BJ (cell line): ENCODE data around the gene ZNF816. TPM values are rescaled to one million over a fixed set of nuclear protein-coding genes. Genes with fewer than 3 reads are reported as not detected.
"Not testable (repeated sequence)": the region's sequence is repeated elsewhere in the genome, so short reads cannot be mapped to it uniquely, and the experiment has no call there.

ENCODE experiments used
- CTCF ChIA-PET: fragments of 350-600 bp; formaldehyde crosslinking; extraction: SDS; loops from one replicate; lab custom pipeline; 2021; ENCODE audit warnings: antibody characterized with exemption, inconsistent platforms; lab: Yijun Ruan, JAX
- POLR2A ChIA-PET: fragments of 300-600 bp; sonication (Branson Sonifier 250); formaldehyde crosslinking; extraction: SDS; loops from one replicate; lab custom pipeline; 2021; ENCODE audit warnings: antibody characterized with exemption; lab: Charles Lee
- DNase-seq: peaks from one replicate; pipeline ENCODE4 v3.0.0-alpha.2; 2011; ENCODE audit warnings: low read depth
- H3K27me3 ChIP-seq: 2 replicates; pipeline ENCODE4 v1.6.0; 2011; ENCODE audit warnings: low read length; ENCODE audit not compliant: control insufficient read depth, insufficient read depth
- H3K36me3 ChIP-seq: 2 replicates; pipeline ENCODE4 v1.5.1; 2011; ENCODE audit warnings: low read length; ENCODE audit not compliant: control insufficient read depth, insufficient read depth
- H3K4me3 ChIP-seq: 2 replicates; pipeline ENCODE4 v1.5.1; 2011; ENCODE audit warnings: low read depth, mild to moderate bottlenecking, control low read depth, low read length
- CTCF ChIP-seq: IDR thresholded peaks from 2 replicates; pipeline ENCODE4 v1.5.1; 2011; ENCODE audit warnings: low read depth, mild to moderate bottlenecking, control low read depth, inconsistent platforms, low read length, moderate library complexity; ENCODE audit not compliant: insufficient read depth
- polyA plus RNA-seq: library from polyadenylated mRNA; depleted of rRNA; stranded (reverse); fragments of >200 nt; gene quantifications from 2 replicates; pipeline ENCODE4 v1.2.3, GENCODE V29; 2011

The ZNF816 gene
- polyA plus RNA-seq, 1 experiment = 1.9 TPM

GRCh38 chr19:52943134-52943883 is 19.4 kb downstream of the ZNF816 start:
- H3K4me3 ChIP-seq = peak overlapping the region; percentile 70
- DNase-seq = no peak
- H3K36me3 ChIP-seq = no peaks in the 10 kb centered on the region
- H3K27me3 ChIP-seq = no peaks in the 10 kb centered on the region
- ChIA-PET POLR2A (no interaction called here), CTCF (interaction anchor here (1.0 kb wide), 1 partner anchor 51 kb away, joined by 3 read pairs; no protein-coding TSS in a partner anchor)
- TF ChIP-seq CTCF = no peak

GRCh38 chr19:52942386-52943133 is 20.1 kb downstream of the ZNF816 start:
- Histone ChIP-seq H3K27me3 (no peaks in the 10 kb centered on the region), H3K4me3 (peak overlapping the region; percentile 70), H3K36me3 (no peaks in the 10 kb centered on the region)
- TF ChIP-seq CTCF = no peak
- peak; percentile 41 for DNase-seq
- ChIA-PET CTCF (interaction anchor here (1.0 kb wide), 1 partner anchor 51 kb away, joined by 3 read pairs; no protein-coding TSS in a partner anchor), POLR2A (no interaction called here)

- no peak for TF ChIP-seq CTCF
- ChIA-PET CTCF (interaction anchor here (0.5 kb wide), 1 partner anchor 142 kb away, joined by 3 read pairs; no protein-coding TSS in a partner anchor), POLR2A (no interaction called here)
- DNase-seq = no peak
- no peaks in the 10 kb centered on the region for H3K27me3 ChIP-seq
- H3K36me3 ChIP-seq = no peaks in the 10 kb centered on the region; the same call in 1 of the 2 replicates
- H3K4me3 ChIP-seq = peak overlapping the region; percentile 70
These were observed 20.7 kb downstream of the ZNF816 start for GRCh38 chr19:52941941-52942385.

- DNase-seq, POLR2A ChIA-PET, H3K27me3 ChIP-seq, H3K36me3 ChIP-seq: not testable (repeated sequence)
- peak overlapping the region; percentile 70 for H3K4me3 ChIP-seq
- CTCF ChIA-PET = interaction anchor here (0.5 kb wide), 1 partner anchor 142 kb away, joined by 3 read pairs; no protein-coding TSS in a partner anchor
These were observed 21.2 kb downstream of the ZNF816 start for GRCh38 chr19:52941523-52941922.

- H3K4me3 ChIP-seq, DNase-seq, H3K27me3 ChIP-seq, POLR2A ChIA-PET, CTCF ChIA-PET, H3K36me3 ChIP-seq: not testable (repeated sequence)
These were observed 21.8 kb downstream of the ZNF816 start for GRCh38 chr19:52940905-52941304.

- DNase-seq = no peak
- no peak for TF ChIP-seq CTCF
- no peaks in the 10 kb centered on the region; the same call in 1 of the 2 replicates for H3K36me3 ChIP-seq
- H3K4me3 ChIP-seq = no peak overlapping the region
- ChIA-PET POLR2A (no interaction called here), CTCF (interaction anchor here (0.6 kb wide), 1 partner anchor 1509 kb away, joined by 6 read pairs; no protein-coding TSS in a partner anchor)
- H3K27me3 ChIP-seq = no peaks in the 10 kb centered on the region
These were observed 23.9 kb downstream of the ZNF816 start for GRCh38 chr19:52938761-52939160.
